HG03442 (cell line): ENCODE results near the gene CCNDBP1.

Experiments used
- ATAC-seq: cut with Tn5 transposase; IDR thresholded peaks from one replicate; pipeline ENCODE4 v1.9.1; 2021; ENCODE audit warnings: mild to moderate bottlenecking, moderate library complexity; ENCODE audit not compliant: unreplicated experiment

CCNDBP1 gene

DNA sequence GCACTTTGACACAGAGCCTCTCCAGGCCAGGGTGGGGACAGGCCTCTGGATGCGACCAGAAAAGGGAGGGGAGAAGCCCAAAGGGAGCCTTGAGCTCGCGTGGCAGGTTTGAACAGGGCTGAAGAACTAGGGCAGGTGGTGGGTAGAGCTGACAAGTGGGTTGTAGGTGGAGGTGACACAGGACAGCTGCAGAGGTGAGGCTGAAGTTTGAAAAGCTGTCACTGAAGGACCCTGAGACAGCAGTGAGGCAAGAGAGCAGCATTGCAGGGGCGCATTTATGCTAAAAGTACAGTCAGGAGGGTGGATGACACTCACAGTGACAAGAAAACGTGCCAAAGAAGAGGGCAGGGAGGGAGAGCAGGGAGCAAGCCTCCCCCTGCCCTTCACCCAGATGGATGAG is 57.4 kb downstream of the CCNDBP1 start:
- ATAC-seq = no peak

GRCh38 chr15:43243020-43243645 is 57.9 kb downstream of the CCNDBP1 start:
- no peak for ATAC-seq

GRCh38 chr15:43244092-43244491 is 58.9 kb downstream of the CCNDBP1 start:
- no peak for ATAC-seq

- no peak for ATAC-seq
Observed at GRCh38 chr15:43246261-43246774, 61.1 kb downstream of the CCNDBP1 start.
